ENCODE measurements around the gene TMEM198.

Gene TMEM198

GRCh38 chr2:219544567-219544966, 739 bp downstream of the TMEM198 start:
- peaks cover 19 to 23% of the 10 kb centered on the region in 2 donors for H3K4me1 ChIP-seq (ENCODE audit: control insufficient read depth in 2 of 2, insufficient read depth in 2 of 2, low read length in 2 of 2)
- H3K27ac ChIP-seq (ENCODE audit: low read depth in 2 of 2, low read length in 2 of 2): no peak overlapping the region
- H3K36me3 ChIP-seq (ENCODE audit: control insufficient read depth in 2 of 2, insufficient read depth in 2 of 2, low read length in 2 of 2): peaks cover 9 to 12% of the 10 kb centered on the region in 2 donors
- no peak overlapping the region for H3K9ac ChIP-seq (ENCODE audit: low read depth in 1 of 2, low read length in 2 of 2)
- H3K9me3 ChIP-seq (ENCODE audit: control insufficient read depth in 2 of 2, low read length in 2 of 2): no peaks in the 10 kb centered on the region
- H3K4me3 ChIP-seq (ENCODE audit: low read length in 2 of 2): peak overlapping the region in 1 of 2 donors; percentile 79
- no peaks in the 10 kb centered on the region for H3K27me3 ChIP-seq (ENCODE audit: control insufficient read depth in 2 of 2, insufficient read depth in 2 of 2, low read length in 2 of 2)

GRCh38 chr2:219545295-219545942, 1.6 kb downstream of the TMEM198 start:
- H3K9me3 ChIP-seq (ENCODE audit: control insufficient read depth in 2 of 2, low read length in 2 of 2): no peaks in the 10 kb centered on the region
- no peak overlapping the region for H3K9ac ChIP-seq (ENCODE audit: low read depth in 1 of 2, low read length in 2 of 2)
- peaks cover 19 to 23% of the 10 kb centered on the region in 2 donors for H3K4me1 ChIP-seq (ENCODE audit: control insufficient read depth in 2 of 2, insufficient read depth in 2 of 2, low read length in 2 of 2)
- H3K27ac ChIP-seq (ENCODE audit: low read depth in 2 of 2, low read length in 2 of 2): no peak overlapping the region
- H3K4me3 ChIP-seq (ENCODE audit: low read length in 2 of 2): no peak overlapping the region
- H3K27me3 ChIP-seq (ENCODE audit: control insufficient read depth in 2 of 2, insufficient read depth in 2 of 2, low read length in 2 of 2): peaks cover 0 to 2% of the 10 kb centered on the region in 2 donors
- peaks cover 7% of the 10 kb centered on the region in 2 donors for H3K36me3 ChIP-seq (ENCODE audit: control insufficient read depth in 2 of 2, insufficient read depth in 2 of 2, low read length in 2 of 2)

GRCh38 chr2:219545943-219546352, 2.1 kb downstream of the TMEM198 start:
- H3K27me3 ChIP-seq (ENCODE audit: control insufficient read depth in 2 of 2, insufficient read depth in 2 of 2, low read length in 2 of 2): peaks cover 0 to 3% of the 10 kb centered on the region in 2 donors
- H3K4me3 ChIP-seq (ENCODE audit: low read length in 2 of 2): no peak overlapping the region
- peaks cover 2% of the 10 kb centered on the region in 2 donors for H3K36me3 ChIP-seq (ENCODE audit: control insufficient read depth in 2 of 2, insufficient read depth in 2 of 2, low read length in 2 of 2)
- H3K9me3 ChIP-seq (ENCODE audit: control insufficient read depth in 2 of 2, low read length in 2 of 2): no peaks in the 10 kb centered on the region
- H3K9ac ChIP-seq (ENCODE audit: low read depth in 1 of 2, low read length in 2 of 2): no peak overlapping the region
- H3K27ac ChIP-seq (ENCODE audit: low read depth in 2 of 2, low read length in 2 of 2): no peak overlapping the region
- H3K4me1 ChIP-seq (ENCODE audit: control insufficient read depth in 2 of 2, insufficient read depth in 2 of 2, low read length in 2 of 2): peaks cover 19 to 23% of the 10 kb centered on the region in 2 donors

GRCh38 chr2:219547621-219548020, 3.8 kb downstream of the TMEM198 start:
- no peaks in the 10 kb centered on the region for H3K36me3 ChIP-seq (ENCODE audit: control insufficient read depth in 2 of 2, insufficient read depth in 2 of 2, low read length in 2 of 2)

GRCh38 chr2:219548990-219549389, 5.2 kb downstream of the TMEM198 start:
- H3K9me3 ChIP-seq (ENCODE audit: control insufficient read depth in 2 of 2, low read length in 2 of 2): no peaks in the 10 kb centered on the region
- H3K4me1 ChIP-seq (ENCODE audit: control insufficient read depth in 2 of 2, insufficient read depth in 2 of 2, low read length in 2 of 2): peaks cover 12 to 16% of the 10 kb centered on the region in 2 donors
- no peaks in the 10 kb centered on the region for H3K36me3 ChIP-seq (ENCODE audit: control insufficient read depth in 2 of 2, insufficient read depth in 2 of 2, low read length in 2 of 2)
- H3K4me3 ChIP-seq (ENCODE audit: low read length in 2 of 2): no peak overlapping the region
- no peak overlapping the region for H3K9ac ChIP-seq (ENCODE audit: low read depth in 1 of 2, low read length in 2 of 2)
- H3K27me3 ChIP-seq (ENCODE audit: control insufficient read depth in 2 of 2, insufficient read depth in 2 of 2, low read length in 2 of 2): peaks cover 11 to 21% of the 10 kb centered on the region in 2 donors
- no peak overlapping the region for H3K27ac ChIP-seq (ENCODE audit: low read depth in 2 of 2, low read length in 2 of 2)

More at GRCh38 chr2:219547621-219548020, 3.8 kb downstream of the TMEM198 start:
- no peaks in the 10 kb centered on the region for H3K9me3 ChIP-seq (ENCODE audit: control insufficient read depth in 2 of 2, low read length in 2 of 2)
- H3K4me1 ChIP-seq (ENCODE audit: control insufficient read depth in 2 of 2, insufficient read depth in 2 of 2, low read length in 2 of 2): peaks cover 11 to 15% of the 10 kb centered on the region in 2 donors
- H3K9ac ChIP-seq (ENCODE audit: low read depth in 1 of 2, low read length in 2 of 2): no peak overlapping the region
- no peak overlapping the region for H3K27ac ChIP-seq (ENCODE audit: low read depth in 2 of 2, low read length in 2 of 2)
- no peak overlapping the region for H3K4me3 ChIP-seq (ENCODE audit: low read length in 2 of 2)
- peaks cover 0 to 9% of the 10 kb centered on the region in 2 donors for H3K27me3 ChIP-seq (ENCODE audit: control insufficient read depth in 2 of 2, insufficient read depth in 2 of 2, low read length in 2 of 2)

GRCh38 chr2:219549619-219550018, 5.8 kb downstream of the TMEM198 start:
- H3K27ac ChIP-seq (ENCODE audit: low read depth in 2 of 2, low read length in 2 of 2): no peak overlapping the region
- H3K9ac ChIP-seq (ENCODE audit: low read depth in 1 of 2, low read length in 2 of 2): no peak overlapping the region
- peaks cover 16 to 22% of the 10 kb centered on the region in 2 donors for H3K27me3 ChIP-seq (ENCODE audit: control insufficient read depth in 2 of 2, insufficient read depth in 2 of 2, low read length in 2 of 2)

GRCh38 chr2:219551441-219552381, 7.9 kb downstream of the TMEM198 start:
- Histone ChIP-seq H3K4me1 (ENCODE audit: control insufficient read depth in 2 of 2, insufficient read depth in 2 of 2, low read length in 2 of 2) (peaks cover 8 to 9% of the 10 kb centered on the region in 2 donors), H3K9ac (ENCODE audit: low read depth in 1 of 2, low read length in 2 of 2) (no peak overlapping the region), H3K27ac (ENCODE audit: low read depth in 2 of 2, low read length in 2 of 2) (no peak overlapping the region)

More at GRCh38 chr2:219549619-219550018, 5.8 kb downstream of the TMEM198 start:
- H3K4me3 ChIP-seq (ENCODE audit: low read length in 2 of 2): no peak overlapping the region
- H3K4me1 ChIP-seq (ENCODE audit: control insufficient read depth in 2 of 2, insufficient read depth in 2 of 2, low read length in 2 of 2): peaks cover 8 to 10% of the 10 kb centered on the region in 2 donors
- H3K36me3 ChIP-seq (ENCODE audit: control insufficient read depth in 2 of 2, insufficient read depth in 2 of 2, low read length in 2 of 2): no peaks in the 10 kb centered on the region
- H3K9me3 ChIP-seq (ENCODE audit: control insufficient read depth in 2 of 2, low read length in 2 of 2): no peaks in the 10 kb centered on the region

GRCh38 chr2:219552382-219553167, 8.7 kb downstream of the TMEM198 start:
- Histone ChIP-seq H3K27ac (ENCODE audit: low read depth in 2 of 2, low read length in 2 of 2) (no peak overlapping the region), H3K9me3 (ENCODE audit: control insufficient read depth in 2 of 2, low read length in 2 of 2) (no peaks in the 10 kb centered on the region), H3K36me3 (ENCODE audit: control insufficient read depth in 2 of 2, insufficient read depth in 2 of 2, low read length in 2 of 2) (no peaks in the 10 kb centered on the region), H3K27me3 (ENCODE audit: control insufficient read depth in 2 of 2, insufficient read depth in 2 of 2, low read length in 2 of 2) (peaks cover 17 to 22% of the 10 kb centered on the region in 2 donors), H3K4me3 (ENCODE audit: low read length in 2 of 2) (peak overlapping the region; percentile 64), H3K9ac (ENCODE audit: low read depth in 1 of 2, low read length in 2 of 2) (no peak overlapping the region), H3K4me1 (ENCODE audit: control insufficient read depth in 2 of 2, insufficient read depth in 2 of 2, low read length in 2 of 2) (peaks cover 8 to 9% of the 10 kb centered on the region in 2 donors)

More at GRCh38 chr2:219551441-219552381, 7.9 kb downstream of the TMEM198 start:
- peaks cover 17 to 22% of the 10 kb centered on the region in 2 donors for H3K27me3 ChIP-seq (ENCODE audit: control insufficient read depth in 2 of 2, insufficient read depth in 2 of 2, low read length in 2 of 2)
- peak overlapping the region; percentile 64 for H3K4me3 ChIP-seq (ENCODE audit: low read length in 2 of 2)
- no peaks in the 10 kb centered on the region for H3K9me3 ChIP-seq (ENCODE audit: control insufficient read depth in 2 of 2, low read length in 2 of 2)
- H3K36me3 ChIP-seq (ENCODE audit: control insufficient read depth in 2 of 2, insufficient read depth in 2 of 2, low read length in 2 of 2): no peaks in the 10 kb centered on the region

GRCh38 chr2:219553168-219553417, 9.3 kb downstream of the TMEM198 start:
- no peak overlapping the region for H3K27ac ChIP-seq (ENCODE audit: low read depth in 2 of 2, low read length in 2 of 2)

More at GRCh38 chr2:219553168-219553417, 9.3 kb downstream of the TMEM198 start:
- H3K9me3 ChIP-seq (ENCODE audit: control insufficient read depth in 2 of 2, low read length in 2 of 2): no peaks in the 10 kb centered on the region
- H3K36me3 ChIP-seq (ENCODE audit: control insufficient read depth in 2 of 2, insufficient read depth in 2 of 2, low read length in 2 of 2): no peaks in the 10 kb centered on the region
- peaks cover 8 to 9% of the 10 kb centered on the region in 2 donors for H3K4me1 ChIP-seq (ENCODE audit: control insufficient read depth in 2 of 2, insufficient read depth in 2 of 2, low read length in 2 of 2)
- peak overlapping the region; percentile 64 for H3K4me3 ChIP-seq (ENCODE audit: low read length in 2 of 2)
- no peak overlapping the region for H3K9ac ChIP-seq (ENCODE audit: low read depth in 1 of 2, low read length in 2 of 2)
- peaks cover 17 to 22% of the 10 kb centered on the region in 2 donors for H3K27me3 ChIP-seq (ENCODE audit: control insufficient read depth in 2 of 2, insufficient read depth in 2 of 2, low read length in 2 of 2)

Data from mucosa of rectum (tissue), 2 donors.